Right atrium auricular region (tissue), 2 donors: ENCODE measurements around the gene OR52N2. TPM values are rescaled to one million over a fixed set of nuclear protein-coding genes. Genes with fewer than 3 reads are reported as not detected.

Experiments
- DNase-seq: peaks from one replicate; pipeline ENCODE4 v3.0.0-alpha.2; 2019; ENCODE audit warnings: low spot score
- H3K27ac ChIP-seq, 2 donors: fragments of 200-600 bp; sonication (generic); 1 replicate in 1 of 2; 2 replicates in 1 of 2; pipeline ENCODE4 v1.5.1; 2016 to 2019
- H3K27me3 ChIP-seq, 2 donors: fragments of 200-600 bp; sonication (generic); one replicate each; pipeline versions ENCODE4 v1.5.1 to v1.6.0; 2017 to 2019
- H3K36me3 ChIP-seq: fragments of 200-600 bp; sonication (generic); one replicate; pipeline ENCODE4 v1.5.1; 2016
- H3K4me1 ChIP-seq, 2 donors: fragments of 200-600 bp; sonication (generic); one replicate each; pipeline versions ENCODE4 v1.5.1 to v1.6.0; 2017 to 2019
- H3K4me3 ChIP-seq, 2 donors: fragments of 200-600 bp; sonication (generic); 1 replicate in 1 of 2; 2 replicates in 1 of 2; pipeline ENCODE4 v1.5.1; 2017 to 2019; ENCODE audit warnings: mild to moderate bottlenecking in 1 of 2, moderate library complexity in 1 of 2
- H3K9me3 ChIP-seq, 2 donors: fragments of 200-600 bp; sonication (generic); one replicate each; pipeline ENCODE4 v1.5.1; 2019
- total RNA-seq, 2 donors: library from RNA; depleted of rRNA; stranded (reverse); fragments of >200 nt; gene quantifications; one replicate each; pipeline ENCODE4 v1.1.0, GENCODE V29; 2016
- TF ChIP-seq, protein P1 (sequence below), 2 donors: fragments of 200-600 bp; sonication (generic); IDR thresholded peaks; one replicate each; pipeline ENCODE4 v1.5.1; 2019; ENCODE audit warnings: antibody characterized with exemption in 2 of 2

The OR52N2 gene
- total RNA-seq, 2 donors from 2014 or later = not detected

DNA sequence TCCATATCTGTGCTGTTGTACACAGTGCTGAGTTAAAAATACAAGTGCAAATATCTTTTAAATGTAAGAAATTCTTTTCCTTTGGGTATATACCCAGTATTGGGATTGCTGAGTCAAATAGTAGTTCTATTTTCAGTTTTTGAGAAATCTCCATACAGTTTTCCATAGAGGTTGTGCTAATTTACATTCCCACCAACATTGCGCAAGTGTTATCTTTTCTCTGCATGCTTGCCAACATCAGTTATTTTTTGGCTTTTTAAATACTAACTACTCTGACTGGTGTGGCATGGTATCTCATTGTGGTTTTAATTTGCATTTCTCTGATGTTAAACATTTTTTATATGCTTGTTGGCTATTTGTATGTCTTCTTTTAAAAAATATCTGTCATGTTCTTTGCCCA, 42.3 kb downstream of the OR52N2 start:
- H3K36me3 ChIP-seq = no peaks in the 10 kb centered on the region

DNA sequence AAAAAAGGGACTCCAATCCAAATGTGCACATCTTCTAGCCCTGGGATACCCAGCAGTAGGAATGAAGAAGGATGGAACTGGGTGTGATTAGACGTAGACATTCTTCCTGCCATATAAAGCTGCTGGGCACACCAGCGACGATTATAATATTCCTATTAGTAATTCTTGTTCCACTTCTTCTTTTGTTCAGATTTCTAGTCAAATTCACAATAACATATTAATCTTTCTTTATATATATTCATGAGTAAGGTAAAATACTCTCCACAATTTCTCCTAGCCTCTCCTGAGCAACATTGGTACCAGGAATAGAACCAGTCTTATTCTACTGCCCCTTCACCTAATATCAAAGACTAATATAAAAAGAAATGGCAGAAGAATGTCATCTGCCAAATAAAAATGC, 48.9 kb downstream of the OR52N2 start, which contains the start of gene OR52E8:
TSS of gene OR52E8 (minus strand) at position 101 of the 400 bp plus-strand sequence. CDS start at position 101, 0 bp downstream.
- Histone ChIP-seq H3K4me3 (no peak within 1 kb of the TSS), H3K27me3 (no peaks in the 10 kb centered on the region), H3K36me3 (no peaks in the 10 kb centered on the region), H3K27ac (no peak within 1 kb of the TSS), H3K9me3 (no peaks in the 10 kb centered on the region), H3K4me1 (no peaks in the 10 kb centered on the region)
- TF ChIP-seq, protein P1, sequence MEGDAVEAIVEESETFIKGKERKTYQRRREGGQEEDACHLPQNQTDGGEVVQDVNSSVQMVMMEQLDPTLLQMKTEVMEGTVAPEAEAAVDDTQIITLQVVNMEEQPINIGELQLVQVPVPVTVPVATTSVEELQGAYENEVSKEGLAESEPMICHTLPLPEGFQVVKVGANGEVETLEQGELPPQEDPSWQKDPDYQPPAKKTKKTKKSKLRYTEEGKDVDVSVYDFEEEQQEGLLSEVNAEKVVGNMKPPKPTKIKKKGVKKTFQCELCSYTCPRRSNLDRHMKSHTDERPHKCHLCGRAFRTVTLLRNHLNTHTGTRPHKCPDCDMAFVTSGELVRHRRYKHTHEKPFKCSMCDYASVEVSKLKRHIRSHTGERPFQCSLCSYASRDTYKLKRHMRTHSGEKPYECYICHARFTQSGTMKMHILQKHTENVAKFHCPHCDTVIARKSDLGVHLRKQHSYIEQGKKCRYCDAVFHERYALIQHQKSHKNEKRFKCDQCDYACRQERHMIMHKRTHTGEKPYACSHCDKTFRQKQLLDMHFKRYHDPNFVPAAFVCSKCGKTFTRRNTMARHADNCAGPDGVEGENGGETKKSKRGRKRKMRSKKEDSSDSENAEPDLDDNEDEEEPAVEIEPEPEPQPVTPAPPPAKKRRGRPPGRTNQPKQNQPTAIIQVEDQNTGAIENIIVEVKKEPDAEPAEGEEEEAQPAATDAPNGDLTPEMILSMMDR (IDR thresholded peaks at IDR 0.05) = no peak
- DNase-seq = no peak

More for the DNA sequence above, 42.3 kb downstream of the OR52N2 start:
- no peak overlapping the region for H3K4me3 ChIP-seq
- H3K27me3 ChIP-seq = no peaks in the 10 kb centered on the region
- no peak overlapping the region for H3K27ac ChIP-seq
- peaks cover 0 to 6% of the 10 kb centered on the region in 2 donors for H3K9me3 ChIP-seq
- TF ChIP-seq, protein P1 (IDR thresholded peaks at IDR 0.05) = no peak
- no peaks in the 10 kb centered on the region for H3K4me1 ChIP-seq
- DNase-seq = no peak

DNA sequence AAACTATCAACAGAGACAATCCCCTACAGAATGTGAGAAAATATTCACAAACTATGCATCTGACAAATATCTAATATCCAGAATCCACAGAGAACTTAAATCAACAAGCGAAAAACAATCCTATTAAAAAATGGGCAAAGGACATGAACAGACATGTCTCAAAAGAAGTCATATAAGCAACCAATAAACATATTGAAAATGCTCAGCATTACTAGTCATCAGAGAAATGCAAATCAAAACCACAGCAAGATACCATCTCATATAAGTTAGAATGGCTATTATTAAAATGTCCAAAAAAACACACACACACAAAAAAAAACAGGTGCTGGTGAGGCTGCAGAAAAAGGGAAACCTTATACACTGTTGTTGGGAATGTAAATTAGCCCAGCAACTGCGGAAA, 57.1 kb downstream of the OR52N2 start:
- TF ChIP-seq, protein P1 (IDR thresholded peaks at IDR 0.05) = no peak
- H3K27me3 ChIP-seq = no peaks in the 10 kb centered on the region
- no peaks in the 10 kb centered on the region for H3K4me1 ChIP-seq
- H3K36me3 ChIP-seq = no peaks in the 10 kb centered on the region
- H3K27ac ChIP-seq = no peak overlapping the region
- no peak overlapping the region for H3K4me3 ChIP-seq
- H3K9me3 ChIP-seq = no peaks in the 10 kb centered on the region
- DNase-seq = no peak

Other genes with a start within 250 kb of the OR52N2 start
- gene OR52B6, start 228.0 kb upstream of the OR52N2 start, total RNA-seq = not detected
- 1 to 10 TPM; 1.3 TPM for gene TRIM6, start 212.3 kb upstream of the OR52N2 start, total RNA-seq
- 1 to 10 TPM; 1.4 to 3.8 TPM for gene TRIM34, start 183.9 kb upstream of the OR52N2 start, total RNA-seq
- 10 to 100 TPM in 1 of 2 donors, 1 to 10 TPM in 1; 7.9 to 10.0 TPM for gene TRIM5, start 123.8 kb upstream of the OR52N2 start, total RNA-seq
- gene TRIM22, start 119.1 kb upstream of the OR52N2 start, total RNA-seq = 10 to 100 TPM in 1 of 2 donors, 1 to 10 TPM in 1; 7.6 to 12.8 TPM
- not detected for gene OR56B1, start 72.5 kb upstream of the OR52N2 start, total RNA-seq
- gene OR52N4, start 54.7 kb upstream of the OR52N2 start, total RNA-seq = not detected
- gene OR52N5, start 25.6 kb upstream of the OR52N2 start, total RNA-seq = not detected
- gene OR52N1, start 17.7 kb upstream of the OR52N2 start, total RNA-seq = not detected
- gene OR52E6, start 33.0 kb downstream of the OR52N2 start, total RNA-seq = not detected
- gene OR52E8, start 48.8 kb downstream of the OR52N2 start, total RNA-seq = not detected
- gene OR52E4, start 71.7 kb downstream of the OR52N2 start, total RNA-seq = not detected
- gene OR52E5, start 84.3 kb downstream of the OR52N2 start, total RNA-seq = not detected
- not detected for gene OR56A3, start 133.3 kb downstream of the OR52N2 start, total RNA-seq
- gene OR56A5, start 159.6 kb downstream of the OR52N2 start, total RNA-seq = not detected
- gene OR52L1, start 178.1 kb downstream of the OR52N2 start, total RNA-seq = not detected
- gene OR56A4, start 198.0 kb downstream of the OR52N2 start, total RNA-seq = not detected
- gene OR56A1, start 221.8 kb downstream of the OR52N2 start, total RNA-seq = not detected